ENCODE measurements around the gene FGF4.

DNA sequence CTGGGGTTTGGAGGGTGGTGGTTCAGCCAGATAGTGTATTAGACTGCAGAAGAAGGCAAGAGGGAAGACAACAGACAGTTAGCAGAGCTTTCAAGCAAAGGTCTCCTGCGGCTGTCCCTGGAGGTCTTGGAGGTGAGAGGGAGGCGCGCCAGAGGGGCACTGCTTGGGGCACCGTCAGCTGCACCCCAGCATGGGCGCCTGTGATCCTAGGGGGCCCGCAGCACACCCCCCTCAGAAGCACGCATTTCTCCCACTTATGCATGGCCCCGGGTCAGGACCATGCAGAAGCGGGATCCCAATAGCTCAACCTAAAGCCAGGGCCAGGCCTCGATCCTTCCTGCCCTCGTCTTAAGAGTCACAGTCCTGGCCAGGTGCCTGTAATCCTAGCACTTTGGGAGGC lies 26.5 kb downstream of the FGF4 start:
- TF ChIP-seq, protein P1, sequence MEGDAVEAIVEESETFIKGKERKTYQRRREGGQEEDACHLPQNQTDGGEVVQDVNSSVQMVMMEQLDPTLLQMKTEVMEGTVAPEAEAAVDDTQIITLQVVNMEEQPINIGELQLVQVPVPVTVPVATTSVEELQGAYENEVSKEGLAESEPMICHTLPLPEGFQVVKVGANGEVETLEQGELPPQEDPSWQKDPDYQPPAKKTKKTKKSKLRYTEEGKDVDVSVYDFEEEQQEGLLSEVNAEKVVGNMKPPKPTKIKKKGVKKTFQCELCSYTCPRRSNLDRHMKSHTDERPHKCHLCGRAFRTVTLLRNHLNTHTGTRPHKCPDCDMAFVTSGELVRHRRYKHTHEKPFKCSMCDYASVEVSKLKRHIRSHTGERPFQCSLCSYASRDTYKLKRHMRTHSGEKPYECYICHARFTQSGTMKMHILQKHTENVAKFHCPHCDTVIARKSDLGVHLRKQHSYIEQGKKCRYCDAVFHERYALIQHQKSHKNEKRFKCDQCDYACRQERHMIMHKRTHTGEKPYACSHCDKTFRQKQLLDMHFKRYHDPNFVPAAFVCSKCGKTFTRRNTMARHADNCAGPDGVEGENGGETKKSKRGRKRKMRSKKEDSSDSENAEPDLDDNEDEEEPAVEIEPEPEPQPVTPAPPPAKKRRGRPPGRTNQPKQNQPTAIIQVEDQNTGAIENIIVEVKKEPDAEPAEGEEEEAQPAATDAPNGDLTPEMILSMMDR (conservative IDR thresholded peaks at IDR 0.05; ENCODE audit: low read length) = no peak
- no peak for TF ChIP-seq EZH2phosphoT487 (IDR thresholded peaks at IDR 0.05; ENCODE audit: borderline replicate concordance)

All from Loucy (cell line).